CD4-positive, alpha-beta T cell (primary cell): ENCODE data around the gene CNRIP1. TPM values are rescaled to one million over a fixed set of nuclear protein-coding genes. Genes with fewer than 3 reads are reported as not detected.

Experiments used
- ATAC-seq: fragments of 200-7000 bp; cut with Tn5 transposase; one replicate; pipeline ENCODE4 v1.10.0; 2022; ENCODE audit warnings: mild to moderate bottlenecking; ENCODE audit not compliant: poor library complexity
- CTCF ChIA-PET: fragments of 350-600 bp; sonication (Branson Sonifier 250); formaldehyde crosslinking; loops from one replicate; lab custom pipeline; 2021; ENCODE audit warnings: antibody characterized with exemption, inconsistent platforms; lab: Charles Lee
- POLR2A ChIA-PET: fragments of 350-600 bp; sonication (Branson Sonifier 250); formaldehyde crosslinking; loops from one replicate; lab custom pipeline; 2021; ENCODE audit warnings: antibody characterized with exemption, inconsistent platforms; lab: Charles Lee
- DNase-seq, 14 experiments: peaks; one replicate each; pipeline ENCODE4 v3.0.0-alpha.2; 2013 to 2020; ENCODE audit warnings: mixed read lengths in 2 of 14
- H3K27ac ChIP-seq, 2 donors: one replicate each; pipeline versions ENCODE4 v1.5.1 to v1.7.0; 2013; ENCODE audit warnings: low read length in 2 of 2, low read depth in 1 of 2, mild to moderate bottlenecking in 1 of 2
- H3K27me3 ChIP-seq, 2 experiments: 1 replicate in 1 of 2; 2 replicates in 1 of 2; pipeline versions ENCODE4 v1.6.1 to v1.7.0; 2013; ENCODE audit warnings: low read length in 2 of 2, control low read depth in 1 of 2, mild to moderate bottlenecking in 1 of 2, moderate library complexity in 1 of 2; ENCODE audit not compliant: insufficient read depth in 2 of 2, control insufficient read depth in 1 of 2
- H3K36me3 ChIP-seq: one replicate; pipeline ENCODE4 v1.6.1; 2013; ENCODE audit warnings: low read length, control low read depth; ENCODE audit not compliant: insufficient read depth
- H3K4me1 ChIP-seq: one replicate; pipeline ENCODE4 v1.6.1; 2013; ENCODE audit warnings: low read length, control low read depth; ENCODE audit not compliant: insufficient read depth
- H3K4me3 ChIP-seq: one replicate; pipeline ENCODE4 v1.5.1; 2013; ENCODE audit warnings: mild to moderate bottlenecking, low read length, moderate library complexity
- H3K9me3 ChIP-seq, 2 experiments: 1 replicate in 1 of 2; 2 replicates in 1 of 2; pipeline versions ENCODE4 v1.6.1 to v1.7.0; 2013; ENCODE audit warnings: low read length in 2 of 2, mild to moderate bottlenecking in 2 of 2, control low read depth in 1 of 2, moderate library complexity in 1 of 2; ENCODE audit not compliant: control insufficient read depth in 1 of 2, insufficient read depth in 1 of 2
- H3K27ac Mint-ChIP-seq: one replicate; pipeline ENCODE4 v1.8.0; 2020; ENCODE audit warnings: mixed read lengths
- H3K27me3 Mint-ChIP-seq: one replicate; pipeline ENCODE4 v1.8.0; 2021; ENCODE audit warnings: mixed read lengths
- H3K36me3 Mint-ChIP-seq: one replicate; pipeline ENCODE4 v1.8.0; 2021; ENCODE audit warnings: low read depth, mixed read lengths
- H3K4me1 Mint-ChIP-seq: one replicate; pipeline ENCODE4 v1.8.0; 2021; ENCODE audit warnings: low read depth, mixed read lengths
- H3K4me3 Mint-ChIP-seq: one replicate; pipeline ENCODE4 v1.8.0; 2020; ENCODE audit warnings: mild to moderate bottlenecking, mixed read lengths
- H3K9me3 Mint-ChIP-seq: one replicate; pipeline ENCODE4 v1.8.0; 2020; ENCODE audit warnings: mixed read lengths
- intact Hi-C, 2 experiments: fragments of 100-400 bp; cut with DNase I in 1 of 2; cut with micrococcal nuclease in 1 of 2; formaldehyde crosslinking; loops; one replicate each; pipeline versions ENCODE4 v1.15.1 to v1.9.0; 2023 to 2025; cut with DNase I, micrococcal nuclease
- total RNA-seq, 174 experiments: library from RNA in 2 of 174; stranded (reverse) in 2 of 174; gene quantifications; one replicate each; pipeline ENCODE4 v1.2.3 and lab custom pipeline; 2021 to 2026
- TF ChIP-seq, protein P1 (sequence below): fragments of 200-600 bp; IDR thresholded peaks from one replicate; pipeline ENCODE4 v1.8.0; 2022; ENCODE audit warnings: antibody characterized with exemption, mild to moderate bottlenecking

Gene CNRIP1
- total RNA-seq, 2 experiments from 2014 or later = not detected

DNA sequence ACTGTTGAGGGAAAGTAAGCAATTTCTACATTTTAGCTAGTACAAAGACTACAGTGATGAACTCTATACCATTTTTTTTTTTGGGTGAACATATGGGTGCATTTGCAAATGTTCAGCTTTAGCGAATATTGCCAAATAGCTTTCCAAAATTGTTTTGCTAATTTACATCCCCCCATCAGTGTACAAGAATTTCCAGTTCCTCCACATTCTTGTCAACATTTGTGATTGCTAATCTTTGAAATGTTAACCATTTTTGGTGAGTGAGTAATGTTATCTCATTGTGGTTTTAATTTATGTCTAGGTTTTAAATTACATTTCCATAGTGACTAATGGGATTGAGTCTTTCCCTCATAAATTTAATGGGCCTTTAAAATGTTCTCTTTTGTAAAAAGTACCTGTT, 16.4 kb upstream of the CNRIP1 start:
- TF ChIP-seq, protein P1, sequence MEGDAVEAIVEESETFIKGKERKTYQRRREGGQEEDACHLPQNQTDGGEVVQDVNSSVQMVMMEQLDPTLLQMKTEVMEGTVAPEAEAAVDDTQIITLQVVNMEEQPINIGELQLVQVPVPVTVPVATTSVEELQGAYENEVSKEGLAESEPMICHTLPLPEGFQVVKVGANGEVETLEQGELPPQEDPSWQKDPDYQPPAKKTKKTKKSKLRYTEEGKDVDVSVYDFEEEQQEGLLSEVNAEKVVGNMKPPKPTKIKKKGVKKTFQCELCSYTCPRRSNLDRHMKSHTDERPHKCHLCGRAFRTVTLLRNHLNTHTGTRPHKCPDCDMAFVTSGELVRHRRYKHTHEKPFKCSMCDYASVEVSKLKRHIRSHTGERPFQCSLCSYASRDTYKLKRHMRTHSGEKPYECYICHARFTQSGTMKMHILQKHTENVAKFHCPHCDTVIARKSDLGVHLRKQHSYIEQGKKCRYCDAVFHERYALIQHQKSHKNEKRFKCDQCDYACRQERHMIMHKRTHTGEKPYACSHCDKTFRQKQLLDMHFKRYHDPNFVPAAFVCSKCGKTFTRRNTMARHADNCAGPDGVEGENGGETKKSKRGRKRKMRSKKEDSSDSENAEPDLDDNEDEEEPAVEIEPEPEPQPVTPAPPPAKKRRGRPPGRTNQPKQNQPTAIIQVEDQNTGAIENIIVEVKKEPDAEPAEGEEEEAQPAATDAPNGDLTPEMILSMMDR = no peak
- CTCF ChIA-PET = no interaction called here
- Mint-ChIP-seq H3K4me3 (no peak overlapping the region), H3K36me3 (no peaks in the 10 kb centered on the region), H3K9me3 (no peaks in the 10 kb centered on the region), H3K4me1 (no peaks in the 10 kb centered on the region), H3K27me3 (peaks cover 16% of the 10 kb centered on the region), H3K27ac (no peak overlapping the region)
- Histone ChIP-seq H3K4me1 (no peaks in the 10 kb centered on the region), H3K27ac (no peak overlapping the region), H3K27me3 (no peaks in the 10 kb centered on the region), H3K4me3 (no peak overlapping the region), H3K9me3 (no peaks in the 10 kb centered on the region), H3K36me3 (no peaks in the 10 kb centered on the region)
- ATAC-seq (no peak), DNase-seq (no peak)
- POLR2A ChIA-PET = no interaction called here
- intact Hi-C loops = no loop called here

DNA sequence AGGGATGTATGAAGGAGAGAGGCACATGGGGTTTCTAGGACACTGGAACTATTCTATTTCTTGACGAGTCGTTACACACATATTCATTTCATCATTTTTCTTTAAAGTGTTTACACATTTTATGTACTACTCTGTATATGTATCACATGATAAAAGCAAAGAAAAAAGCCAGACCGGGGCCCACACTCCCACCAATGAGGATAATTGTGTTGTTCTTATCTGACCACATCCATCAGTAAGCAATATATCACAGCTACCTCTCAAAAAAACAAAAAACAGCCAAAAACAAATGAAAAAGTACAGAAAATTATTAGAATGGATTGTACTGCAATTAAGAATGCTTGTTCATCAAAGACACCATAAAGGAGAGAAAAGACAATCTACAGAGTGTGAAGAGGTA, 14.2 kb upstream of the CNRIP1 start:
- H3K27me3 ChIP-seq = peaks cover 0 to 2% of the 10 kb centered on the region in 2 experiments
- ATAC-seq = no peak
- intact Hi-C loops = no loop called here
- Mint-ChIP-seq H3K4me1 (no peaks in the 10 kb centered on the region), H3K36me3 (no peaks in the 10 kb centered on the region), H3K4me3 (no peak overlapping the region), H3K9me3 (no peaks in the 10 kb centered on the region), H3K27me3 (peaks cover 6% of the 10 kb centered on the region), H3K27ac (no peak overlapping the region)
- ChIA-PET CTCF (interaction anchor here (0.6 kb wide), 1 partner anchor 142 kb away, joined by 5 read pairs; no protein-coding TSS in a partner anchor), POLR2A (interaction anchor here (0.8 kb wide), 1 partner anchor 79 kb away, joined by 3 read pairs; no protein-coding TSS in a partner anchor)
- H3K4me3 ChIP-seq = no peak overlapping the region
- H3K36me3 ChIP-seq = no peaks in the 10 kb centered on the region
- H3K9me3 ChIP-seq = no peaks in the 10 kb centered on the region
- no peak overlapping the region for H3K27ac ChIP-seq
- no peak for DNase-seq
- no peaks in the 10 kb centered on the region for H3K4me1 ChIP-seq
- TF ChIP-seq, protein P1 = no peak

DNA sequence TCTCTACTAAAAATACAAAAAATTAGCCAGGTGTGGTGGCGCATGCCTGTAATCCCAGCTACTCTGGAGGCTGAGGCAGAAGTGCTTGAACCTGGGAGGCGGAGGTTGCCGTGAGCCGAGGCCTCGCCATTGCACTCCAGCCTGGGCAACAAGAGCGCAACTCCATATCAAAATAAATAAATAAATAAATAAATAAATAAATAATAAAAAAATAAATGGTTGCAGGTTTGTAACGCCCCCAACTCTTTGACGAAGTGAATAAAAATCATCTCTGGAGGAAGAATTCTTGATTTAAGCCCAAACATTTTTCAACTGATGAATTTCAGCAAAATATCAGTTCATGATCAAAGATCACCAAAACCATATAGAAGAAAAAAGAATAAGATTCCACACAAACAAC, 13.3 kb upstream of the CNRIP1 start:
- Histone ChIP-seq H3K27ac (no peak overlapping the region), H3K4me3 (no peak overlapping the region), H3K9me3 (no peaks in the 10 kb centered on the region), H3K36me3 (no peaks in the 10 kb centered on the region), H3K4me1 (no peaks in the 10 kb centered on the region), H3K27me3 (peaks cover 0 to 7% of the 10 kb centered on the region in 2 experiments)
- DNase-seq = no peak
- TF ChIP-seq, protein P1 = no peak
- ChIA-PET CTCF (no interaction called here), POLR2A (interaction anchor here (0.6 kb wide), 1 partner anchor 230 kb away, joined by 3 read pairs; no protein-coding TSS in a partner anchor)
- Mint-ChIP-seq H3K4me1 (no peaks in the 10 kb centered on the region), H3K27ac (no peak overlapping the region), H3K27me3 (peaks cover 15% of the 10 kb centered on the region), H3K4me3 (no peak overlapping the region), H3K9me3 (no peaks in the 10 kb centered on the region), H3K36me3 (no peaks in the 10 kb centered on the region)
- intact Hi-C loops = no loop called here
- ATAC-seq = no peak
